GM13977 (cell line): ENCODE measurements around the gene KLHL42.

ENCODE experiments used
- DNase-seq: peaks from one replicate; pipeline ENCODE4 v3.0.0; 2012; ENCODE audit warnings: low spot score
- in situ Hi-C: fragments of 300-500 bp; cut with MboI; formaldehyde crosslinking; loops from one replicate; pipeline ENCODE4 v1.12.0; 2022; ENCODE audit warnings: low sequenced_read_pairs, low pct_unique_long_range_greater_than_20kb, mixed read lengths, inconsistent platforms; ENCODE audit not compliant: unreplicated experiment
- TF ChIP-seq, protein P1 (sequence below): IDR thresholded peaks from 2 replicates; pipeline ENCODE4 v1.5.1; 2012; ENCODE audit warnings: mild to moderate bottlenecking, control low read depth; ENCODE audit not compliant: insufficient read depth; ENCODE audit errors: extremely low read depth, missing control alignments

KLHL42 gene

DNA sequence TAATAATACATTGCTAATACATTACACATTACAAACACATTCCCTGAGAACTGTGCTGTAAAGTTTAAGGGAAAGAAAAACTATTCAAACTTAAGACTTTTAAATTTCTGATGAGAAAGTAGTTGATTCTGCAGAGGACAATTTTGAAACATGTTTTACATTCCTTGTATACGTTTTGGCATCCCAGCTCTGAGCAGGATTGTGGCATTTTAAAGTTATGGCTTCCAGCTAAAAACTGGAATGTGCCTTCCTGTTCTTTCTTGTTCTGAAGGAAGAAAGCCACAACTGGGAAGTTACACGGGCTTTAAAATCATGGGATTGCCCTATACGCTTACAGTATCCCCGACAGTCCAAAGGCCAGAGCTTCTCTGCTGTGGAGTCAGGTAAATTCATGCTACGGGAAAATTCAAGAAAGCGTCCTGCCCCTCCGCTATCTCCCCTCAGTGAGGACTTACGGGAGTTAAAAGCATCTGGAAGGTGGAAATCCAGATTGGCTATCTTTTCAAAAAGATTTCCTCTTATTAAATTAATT, 10.8 kb upstream of the KLHL42 start:
- no peak for DNase-seq
- TF ChIP-seq, protein P1, sequence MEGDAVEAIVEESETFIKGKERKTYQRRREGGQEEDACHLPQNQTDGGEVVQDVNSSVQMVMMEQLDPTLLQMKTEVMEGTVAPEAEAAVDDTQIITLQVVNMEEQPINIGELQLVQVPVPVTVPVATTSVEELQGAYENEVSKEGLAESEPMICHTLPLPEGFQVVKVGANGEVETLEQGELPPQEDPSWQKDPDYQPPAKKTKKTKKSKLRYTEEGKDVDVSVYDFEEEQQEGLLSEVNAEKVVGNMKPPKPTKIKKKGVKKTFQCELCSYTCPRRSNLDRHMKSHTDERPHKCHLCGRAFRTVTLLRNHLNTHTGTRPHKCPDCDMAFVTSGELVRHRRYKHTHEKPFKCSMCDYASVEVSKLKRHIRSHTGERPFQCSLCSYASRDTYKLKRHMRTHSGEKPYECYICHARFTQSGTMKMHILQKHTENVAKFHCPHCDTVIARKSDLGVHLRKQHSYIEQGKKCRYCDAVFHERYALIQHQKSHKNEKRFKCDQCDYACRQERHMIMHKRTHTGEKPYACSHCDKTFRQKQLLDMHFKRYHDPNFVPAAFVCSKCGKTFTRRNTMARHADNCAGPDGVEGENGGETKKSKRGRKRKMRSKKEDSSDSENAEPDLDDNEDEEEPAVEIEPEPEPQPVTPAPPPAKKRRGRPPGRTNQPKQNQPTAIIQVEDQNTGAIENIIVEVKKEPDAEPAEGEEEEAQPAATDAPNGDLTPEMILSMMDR: no peak
- in situ Hi-C loops: no loop called here

DNA sequence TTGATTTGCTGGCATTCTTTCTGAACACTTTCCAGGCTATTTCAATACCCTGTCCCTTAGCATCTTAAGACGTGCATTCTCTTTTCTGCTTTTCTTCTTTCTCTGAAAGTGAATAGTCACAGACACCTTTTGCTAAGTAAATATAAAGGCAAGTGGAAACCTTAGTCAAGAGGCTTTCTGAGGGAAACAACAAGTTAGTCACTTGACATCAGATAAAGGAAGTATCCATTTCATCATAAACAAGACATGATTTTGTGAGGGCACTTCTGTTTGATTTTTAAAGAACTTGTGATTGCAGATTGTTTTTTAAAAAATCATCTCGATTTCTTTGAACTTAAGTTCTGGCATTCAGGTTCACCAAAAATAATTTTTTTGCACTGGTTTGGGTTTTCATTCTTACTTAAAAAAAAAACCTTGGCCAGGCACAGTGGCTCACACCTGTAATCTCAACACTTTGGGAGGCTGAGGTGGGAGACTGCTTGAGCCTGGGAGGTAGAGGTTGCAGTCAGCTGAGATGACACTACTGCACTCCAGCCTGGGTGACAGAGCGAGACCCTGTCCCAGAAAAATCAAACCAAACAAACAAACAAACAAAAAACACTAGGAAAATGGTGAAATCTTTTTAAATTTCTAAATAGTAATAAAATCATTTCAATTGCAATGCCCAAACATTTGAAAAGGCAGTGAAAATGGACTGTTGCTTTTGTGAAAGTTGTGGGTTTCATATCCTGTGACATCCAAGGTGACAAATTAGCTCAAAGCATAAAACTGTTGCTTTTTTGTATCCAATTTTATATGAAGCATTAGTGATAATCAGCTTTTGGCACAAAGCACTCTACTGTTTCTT, 8.3 kb upstream of the KLHL42 start:
- in situ Hi-C loops: no loop called here
- no peak for DNase-seq
- TF ChIP-seq, protein P1: no peak

DNA sequence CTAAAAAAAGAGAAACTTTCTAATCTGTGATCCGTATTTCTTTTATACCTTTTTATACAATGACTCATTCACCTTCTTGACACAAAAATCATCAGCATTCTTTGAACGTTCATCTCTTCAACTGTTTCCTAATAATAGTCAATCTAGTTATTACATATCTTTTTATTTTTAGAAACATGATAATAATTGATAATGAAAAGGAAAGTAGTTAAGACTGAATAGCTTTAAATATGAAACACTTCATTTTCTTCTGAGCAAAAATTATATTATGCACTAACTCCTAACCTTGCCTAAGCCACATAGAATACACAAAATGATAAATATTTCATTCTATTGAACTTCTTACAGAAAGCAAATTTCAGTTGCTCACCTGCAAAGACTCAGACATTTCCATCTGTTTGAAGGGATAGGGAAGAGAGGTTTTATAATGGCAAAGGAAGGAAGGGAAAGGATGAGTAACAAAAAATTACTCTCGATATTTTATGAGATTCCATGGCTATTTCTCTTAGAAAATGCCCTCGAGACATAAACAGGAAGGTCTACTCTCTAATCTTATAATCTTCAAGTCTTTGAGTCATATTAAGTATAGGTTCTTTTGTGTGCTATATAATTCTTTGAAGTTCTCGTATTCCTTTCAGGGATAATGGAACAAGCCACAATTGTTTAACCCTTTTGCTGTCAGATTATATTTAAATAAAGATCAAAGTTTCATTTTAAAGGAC, 7.5 kb upstream of the KLHL42 start:
- in situ Hi-C loops: no loop called here
- no peak for DNase-seq

DNA sequence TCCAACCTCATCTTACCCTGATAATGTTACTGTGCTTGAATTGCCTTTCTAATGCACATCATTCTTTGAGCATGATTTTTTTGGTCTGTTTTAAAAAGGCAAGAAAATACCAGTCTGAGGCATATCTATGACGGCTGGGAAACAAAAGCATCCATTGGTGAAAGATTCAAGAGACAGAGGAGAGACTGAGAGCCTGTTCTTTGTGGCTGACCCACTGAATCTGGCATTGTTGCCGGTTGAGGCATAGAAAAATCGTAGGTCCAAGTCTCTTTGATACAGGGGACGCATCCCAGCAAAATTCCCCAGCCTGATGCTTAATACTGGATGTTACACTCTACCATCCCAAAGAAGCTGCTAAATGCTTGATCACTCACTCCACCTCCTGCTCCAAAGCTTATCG, 2.9 kb upstream of the KLHL42 start:
- in situ Hi-C loops: no loop called here
- TF ChIP-seq, protein P1: no peak
- DNase-seq: no peak

More for the DNA sequence above, 7.5 kb upstream of the KLHL42 start:
- TF ChIP-seq, protein P1: no peak

DNA sequence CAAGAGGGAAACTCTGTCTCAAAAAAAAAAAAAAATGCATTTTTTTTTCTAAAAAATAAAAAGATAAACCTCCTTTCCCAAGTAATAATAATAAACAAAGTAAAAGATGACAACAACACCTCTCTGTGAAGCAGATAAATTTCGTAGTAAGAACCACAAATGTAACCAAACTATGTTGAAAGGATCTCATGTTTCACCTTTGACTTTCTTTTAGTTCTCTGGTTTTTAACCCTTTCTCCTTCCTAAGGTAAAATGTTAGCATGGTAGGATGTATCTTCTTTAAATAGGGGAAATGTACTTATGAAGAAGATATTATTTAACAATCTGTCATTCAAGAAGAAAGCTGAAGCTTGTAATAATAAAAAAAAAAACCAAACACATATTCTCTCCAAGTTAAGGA, 1.8 kb upstream of the KLHL42 start:
- in situ Hi-C loops: no loop called here
- DNase-seq: no peak
- TF ChIP-seq, protein P1: no peak

DNA sequence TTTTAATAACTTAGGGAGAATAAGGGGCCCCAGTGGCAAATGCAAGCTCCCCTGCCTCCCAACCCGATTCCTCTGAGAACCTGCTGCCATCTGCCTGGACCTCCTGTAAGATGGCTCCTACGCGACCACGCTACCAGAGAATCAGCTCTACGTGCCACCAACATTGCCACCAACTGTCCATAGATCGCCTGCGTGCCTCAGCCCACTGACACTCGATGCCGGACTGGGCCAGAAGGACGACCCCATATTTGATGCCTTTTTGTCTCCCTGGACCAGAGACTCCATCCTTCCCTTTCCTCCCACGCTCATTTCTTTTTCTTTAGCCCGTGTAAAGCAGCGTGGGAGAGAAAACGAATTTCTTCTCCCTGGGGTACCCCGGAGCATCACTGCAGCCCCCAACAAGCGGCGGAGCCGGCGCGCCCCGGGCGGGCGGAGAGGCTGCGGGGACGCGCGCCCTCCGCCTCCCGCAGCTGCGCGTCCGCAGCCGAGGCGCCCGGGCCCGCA, 565 bp upstream of the KLHL42 start:
- in situ Hi-C loops: no loop called here
- DNase-seq: peak; percentile 53
- TF ChIP-seq, protein P1: no peak
